Neural cell (in vitro differentiated cells): ENCODE measurements around the gene STX7. TPM values are rescaled to one million over a fixed set of nuclear protein-coding genes. Genes with fewer than 3 reads are reported as not detected.
"Not testable (repeated sequence)": the region's sequence is repeated elsewhere in the genome, so short reads cannot be mapped to it uniquely, and the experiment has no call there.

Experiments used
- H2AFZ ChIP-seq: fragments of 200-600, 300-800 bp; sonication (generic), shearing (Covaris generic); 2 replicates; pipeline ENCODE4 v1.6.0; 2014; ENCODE audit warnings: low read depth, mild to moderate bottlenecking, antibody characterized with exemption, low read length, moderate library complexity
- H3F3A ChIP-seq: fragments of 200-600 bp; shearing (Covaris generic); 2 replicates; pipeline ENCODE4 v1.6.1; 2016; ENCODE audit warnings: mild to moderate bottlenecking, moderate library complexity, mixed read lengths, antibody characterized with exemption, low read length; ENCODE audit not compliant: insufficient read depth, poor library complexity, severe bottlenecking
- H3K27ac ChIP-seq: fragments of 200-600, 300-800 bp; sonication (generic), shearing (Covaris generic); 2 replicates; pipeline ENCODE4 v1.5.1; 2014; ENCODE audit warnings: mild to moderate bottlenecking, low read length, moderate library complexity
- H3K27me3 ChIP-seq: fragments of 300-800, 200-600 bp; sonication (generic), shearing (Covaris generic); 2 replicates; pipeline ENCODE4 v1.6.0; 2014; ENCODE audit warnings: mild to moderate bottlenecking, low read depth, low read length, moderate library complexity; ENCODE audit not compliant: insufficient read depth
- H3K36me3 ChIP-seq: fragments of 300-800, 200-600 bp; sonication (generic), shearing (Covaris generic); 2 replicates; pipeline ENCODE4 v1.5.1; 2014; ENCODE audit warnings: mild to moderate bottlenecking, antibody characterized with exemption, low read length, moderate library complexity; ENCODE audit not compliant: insufficient read depth
- H3K4me2 ChIP-seq: fragments of 300-800, 200-600 bp; sonication (generic), shearing (Covaris generic); 2 replicates; pipeline ENCODE4 v1.6.0; 2014; ENCODE audit warnings: mild to moderate bottlenecking, low read length
- H3K4me3 ChIP-seq: fragments of 300-800, 200-600 bp; sonication (generic), shearing (Covaris generic); 2 replicates; pipeline ENCODE4 v1.5.1; 2014; ENCODE audit warnings: mild to moderate bottlenecking, low read length, moderate library complexity
- H3K79me2 ChIP-seq: fragments of 200-600 bp; shearing (Covaris generic); replicated peaks from 2 replicates; pipeline ENCODE4 v1.6.0; 2014; ENCODE audit warnings: mild to moderate bottlenecking, low read length, moderate library complexity; ENCODE audit not compliant: insufficient read depth
- H3K9ac ChIP-seq: fragments of 300-800, 200-600 bp; sonication (generic), shearing (Covaris generic); 2 replicates; pipeline ENCODE4 v1.6.1; 2016; ENCODE audit warnings: mild to moderate bottlenecking, low read length, mixed read lengths
- H3K9me2 ChIP-seq: fragments of 200-600 bp; shearing (Covaris generic); 2 replicates; pipeline ENCODE4 v1.6.1; 2016; ENCODE audit warnings: mild to moderate bottlenecking, low read length, mixed read lengths; ENCODE audit not compliant: insufficient read depth
- H3K9me3 ChIP-seq: fragments of 200-600, 300-800 bp; sonication (generic), shearing (Covaris generic); 2 replicates; pipeline ENCODE4 v1.6.1; 2016; ENCODE audit warnings: mild to moderate bottlenecking, mixed run types, low read length, moderate library complexity, mixed read lengths
- H4K20me1 ChIP-seq: fragments of 200-600 bp; shearing (Covaris generic); 2 replicates; pipeline ENCODE4 v1.6.1; 2016; ENCODE audit warnings: mild to moderate bottlenecking, mixed run types; ENCODE audit not compliant: insufficient read depth
- EP300 ChIP-seq: fragments of 450-650 bp; conservative IDR thresholded peaks from 2 replicates; pipeline ENCODE4 v1.6.1; 2014; ENCODE audit warnings: antibody characterized with exemption, mild to moderate bottlenecking, moderate library complexity; ENCODE audit not compliant: poor library complexity, severe bottlenecking
- EZH2 ChIP-seq: fragments of 200-600, 300-800 bp; shearing (Covaris generic), sonication (generic); IDR thresholded peaks from 2 replicates; pipeline ENCODE4 v1.6.1; 2014; ENCODE audit warnings: antibody characterized with exemption, low read length, borderline replicate concordance, mild to moderate bottlenecking; ENCODE audit not compliant: insufficient read depth, poor library complexity, severe bottlenecking
- MXI1 ChIP-seq: fragments of 450-650 bp; conservative IDR thresholded peaks from 2 replicates; pipeline ENCODE4 v1.6.1; 2014; ENCODE audit warnings: antibody characterized with exemption, mild to moderate bottlenecking; ENCODE audit not compliant: poor library complexity, severe bottlenecking
- POLR2AphosphoS5 ChIP-seq: IDR thresholded peaks from 2 replicates; pipeline ENCODE4 v1.6.1; 2012
- RAD21 ChIP-seq: fragments of 450-650 bp; conservative IDR thresholded peaks from 2 replicates; pipeline ENCODE4 v1.6.1; 2014; ENCODE audit warnings: antibody characterized with exemption, mild to moderate bottlenecking, moderate library complexity
- REST ChIP-seq: IDR thresholded peaks from 2 replicates; pipeline ENCODE4 v1.6.1; 2012; ENCODE audit warnings: borderline replicate concordance
- SMC3 ChIP-seq: fragments of 450-650 bp; conservative IDR thresholded peaks from 2 replicates; pipeline ENCODE4 v1.6.1; 2014; ENCODE audit warnings: antibody characterized with exemption, mild to moderate bottlenecking, moderate library complexity; ENCODE audit not compliant: poor library complexity
- TAF1 ChIP-seq: IDR thresholded peaks from 2 replicates; pipeline ENCODE4 v1.6.1; 2012; ENCODE audit warnings: low read depth
- polyA minus RNA-seq: library from RNA; depleted of rRNA, polyadenylated mRNA; stranded (reverse); fragments of >200 nt; gene quantifications from 2 replicates; pipeline ENCODE4 v1.2.3, GENCODE V29; 2014
- polyA plus RNA-seq: library from polyadenylated mRNA; depleted of rRNA; stranded (reverse); fragments of >200 nt; gene quantifications from 2 replicates; pipeline ENCODE4 v1.2.3, GENCODE V29; 2014
- TF ChIP-seq, protein P1 (sequence below): fragments of 450-650 bp; IDR thresholded peaks from 2 replicates; pipeline ENCODE4 v1.5.1; 2014; ENCODE audit warnings: antibody characterized with exemption, mild to moderate bottlenecking, moderate library complexity; ENCODE audit not compliant: poor library complexity, severe bottlenecking

Gene STX7, protein sequence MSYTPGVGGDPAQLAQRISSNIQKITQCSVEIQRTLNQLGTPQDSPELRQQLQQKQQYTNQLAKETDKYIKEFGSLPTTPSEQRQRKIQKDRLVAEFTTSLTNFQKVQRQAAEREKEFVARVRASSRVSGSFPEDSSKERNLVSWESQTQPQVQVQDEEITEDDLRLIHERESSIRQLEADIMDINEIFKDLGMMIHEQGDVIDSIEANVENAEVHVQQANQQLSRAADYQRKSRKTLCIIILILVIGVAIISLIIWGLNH
- 79.5 and 80.6 TPM in 2 replicates for polyA plus RNA-seq
- polyA minus RNA-seq: 102 and 138 TPM in 2 replicates

- no peaks in the 10 kb centered on the region for H3K36me3 ChIP-seq
- H3K4me2 ChIP-seq: peak within 1 kb of the TSS; percentile 76
- peaks cover 42% of the 10 kb centered on the region for H3K79me2 ChIP-seq
- H3K4me3 ChIP-seq: peak within 1 kb of the TSS; percentile 85
- no peaks in the 10 kb centered on the region for H4K20me1 ChIP-seq
- no peaks in the 10 kb centered on the region for H3F3A ChIP-seq
- H3K9ac ChIP-seq: peak within 1 kb of the TSS; percentile 84
- no peaks in the 10 kb centered on the region for H3K9me2 ChIP-seq
- peak within 1 kb of the TSS; percentile 83 for H3K27ac ChIP-seq
- TF ChIP-seq, protein P1, sequence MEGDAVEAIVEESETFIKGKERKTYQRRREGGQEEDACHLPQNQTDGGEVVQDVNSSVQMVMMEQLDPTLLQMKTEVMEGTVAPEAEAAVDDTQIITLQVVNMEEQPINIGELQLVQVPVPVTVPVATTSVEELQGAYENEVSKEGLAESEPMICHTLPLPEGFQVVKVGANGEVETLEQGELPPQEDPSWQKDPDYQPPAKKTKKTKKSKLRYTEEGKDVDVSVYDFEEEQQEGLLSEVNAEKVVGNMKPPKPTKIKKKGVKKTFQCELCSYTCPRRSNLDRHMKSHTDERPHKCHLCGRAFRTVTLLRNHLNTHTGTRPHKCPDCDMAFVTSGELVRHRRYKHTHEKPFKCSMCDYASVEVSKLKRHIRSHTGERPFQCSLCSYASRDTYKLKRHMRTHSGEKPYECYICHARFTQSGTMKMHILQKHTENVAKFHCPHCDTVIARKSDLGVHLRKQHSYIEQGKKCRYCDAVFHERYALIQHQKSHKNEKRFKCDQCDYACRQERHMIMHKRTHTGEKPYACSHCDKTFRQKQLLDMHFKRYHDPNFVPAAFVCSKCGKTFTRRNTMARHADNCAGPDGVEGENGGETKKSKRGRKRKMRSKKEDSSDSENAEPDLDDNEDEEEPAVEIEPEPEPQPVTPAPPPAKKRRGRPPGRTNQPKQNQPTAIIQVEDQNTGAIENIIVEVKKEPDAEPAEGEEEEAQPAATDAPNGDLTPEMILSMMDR: peak; percentile 22
- TF ChIP-seq EZH2 (no peak), RAD21 (peak; percentile 15), REST (peak; percentile 85), POLR2AphosphoS5 (peak; percentile 91), SMC3 (peak; percentile 33), TAF1 (peak; percentile 37), EP300 (peak; percentile 44), MXI1 (peak; percentile 86)
- no peaks in the 10 kb centered on the region for H3K9me3 ChIP-seq
- H3K27me3 ChIP-seq: no peaks in the 10 kb centered on the region
- H2AFZ ChIP-seq: peak within 1 kb of the TSS; percentile 88
Observed at GRCh38 chr6:132512638-132513632, at the start of gene STX7. STX7 (minus strand) TSS chr6:132513116; CDS start chr6:132503530, 9,586 bp downstream.

DNA sequence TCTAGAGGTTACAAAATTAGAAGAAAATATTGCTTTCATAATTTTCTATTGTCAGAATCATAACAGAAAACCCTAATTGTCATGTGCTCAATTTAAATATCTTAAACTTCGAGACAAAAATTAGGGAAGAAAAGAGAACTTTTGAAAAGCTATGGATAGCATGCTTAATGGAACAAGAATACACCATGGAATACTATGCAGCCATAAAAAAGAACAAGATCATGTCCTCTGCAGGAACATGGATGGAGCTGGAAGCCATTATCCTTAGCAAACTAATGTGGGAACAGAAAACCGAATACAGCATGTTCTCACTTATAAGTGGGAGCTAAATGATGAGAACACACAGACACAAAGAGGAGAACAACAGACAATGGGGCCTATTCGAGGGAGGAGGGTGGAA is 47.2 kb upstream of the STX7 start:
- not testable (repeated sequence) for H3F3A ChIP-seq, H3K9ac ChIP-seq

More for the DNA sequence above, 47.2 kb upstream of the STX7 start:
- H4K20me1 ChIP-seq, H3K27ac ChIP-seq, H3K4me2 ChIP-seq, H3K27me3 ChIP-seq, H3K9me2 ChIP-seq, H2AFZ ChIP-seq, H3K9me3 ChIP-seq, H3K79me2 ChIP-seq, H3K36me3 ChIP-seq, H3K4me3 ChIP-seq: not testable (repeated sequence)
